WI38 (cell line): ENCODE data around the gene TNFRSF4.

ENCODE experiments used
- H3K4me3 ChIP-seq: 2 replicates; pipeline ENCODE4 v1.5.1; 2011; ENCODE audit warnings: low read depth, mild to moderate bottlenecking, control low read depth, low read length
- CTCF ChIP-seq: IDR thresholded peaks from 2 replicates; pipeline ENCODE4 v1.5.1; 2012; ENCODE audit warnings: low read depth, mild to moderate bottlenecking, control low read depth, low read length

TNFRSF4 gene

GRCh38 chr1:1167841-1168450 lies 46.0 kb downstream of the TNFRSF4 start:
- TF ChIP-seq CTCF = no peak
- no peak overlapping the region for H3K4me3 ChIP-seq

GRCh38 chr1:1167398-1167821 lies 46.5 kb downstream of the TNFRSF4 start:
- TF ChIP-seq CTCF = no peak
- H3K4me3 ChIP-seq = no peak overlapping the region

GRCh38 chr1:1166642-1167397 lies 47.1 kb downstream of the TNFRSF4 start:
- H3K4me3 ChIP-seq = no peak overlapping the region

GRCh38 chr1:1165900-1166421 lies 48.0 kb downstream of the TNFRSF4 start:
- TF ChIP-seq CTCF = no peak
- no peak overlapping the region for H3K4me3 ChIP-seq

More at GRCh38 chr1:1166642-1167397, 47.1 kb downstream of the TNFRSF4 start:
- no peak for TF ChIP-seq CTCF

- H3K4me3 ChIP-seq = no peak overlapping the region
- TF ChIP-seq CTCF = no peak
These were observed 48.5 kb downstream of the TNFRSF4 start for GRCh38 chr1:1165485-1165884.

GRCh38 chr1:1164701-1165451 lies 49.1 kb downstream of the TNFRSF4 start:
- H3K4me3 ChIP-seq = no peak overlapping the region
- TF ChIP-seq CTCF = no peak
